Ureter (tissue), 1 donor: ENCODE data around the gene DICER1. TPM values are rescaled to one million over a fixed set of nuclear protein-coding genes. Genes with fewer than 3 reads are reported as not detected.

Source experiments
- DNase-seq: peaks from one replicate; pipeline ENCODE4 v3.0.0-alpha.2; 2020; ENCODE audit warnings: low spot score
- total RNA-seq: library from RNA; stranded (reverse); gene quantifications from one replicate; pipeline ENCODE4 v1.2.4, GENCODE V29; 2023
- donor health status: DM: yes; HTN: yes; CAD: no.

The DICER1 gene
- total RNA-seq, 1 donor from 2014 or later: 109 TPM

- DNase-seq: no peak
Measured at GRCh38 chr14:95057147-95057546, 100.2 kb downstream of the DICER1 start.

- DNase-seq: no peak
Measured at GRCh38 chr14:95056476-95056875, 100.9 kb downstream of the DICER1 start.

- no peak for DNase-seq
Measured at GRCh38 chr14:95055318-95055717, 102.0 kb downstream of the DICER1 start.

- DNase-seq: no peak
Measured at GRCh38 chr14:95054346-95055280, 102.7 kb downstream of the DICER1 start.

GRCh38 chr14:95052016-95052585 is 105.2 kb downstream of the DICER1 start:
- DNase-seq: no peak

- DNase-seq: no peak
Measured at GRCh38 chr14:95049952-95050351, 107.4 kb downstream of the DICER1 start.

GRCh38 chr14:95048771-95049312 is 108.5 kb downstream of the DICER1 start:
- no peak for DNase-seq

GRCh38 chr14:95047754-95048153 is 109.6 kb downstream of the DICER1 start:
- no peak for DNase-seq

- DNase-seq: peak; percentile 60
Measured at GRCh38 chr14:95046711-95047681, 110.3 kb downstream of the DICER1 start.

GRCh38 chr14:95045836-95046430 is 111.4 kb downstream of the DICER1 start:
- DNase-seq: no peak

GRCh38 chr14:95045106-95045701 is 112.1 kb downstream of the DICER1 start:
- DNase-seq: no peak

GRCh38 chr14:95044463-95045105 is 112.7 kb downstream of the DICER1 start:
- DNase-seq: no peak

- no peak for DNase-seq
Measured at GRCh38 chr14:95043732-95044462, 113.4 kb downstream of the DICER1 start.

GRCh38 chr14:95043314-95043713 is 114.0 kb downstream of the DICER1 start:
- no peak for DNase-seq

GRCh38 chr14:95041477-95042020 is 115.8 kb downstream of the DICER1 start:
- DNase-seq: no peak

- no peak for DNase-seq
Measured at GRCh38 chr14:95040708-95041476, 116.4 kb downstream of the DICER1 start.

- DNase-seq: no peak
Measured at GRCh38 chr14:95039993-95040348, 117.4 kb downstream of the DICER1 start.

- DNase-seq: no peak
Measured at GRCh38 chr14:95039259-95039992, 117.9 kb downstream of the DICER1 start.
